H1 (cell line): ENCODE results near the gene DLL1. TPM values are rescaled to one million over a fixed set of nuclear protein-coding genes. Genes with fewer than 3 reads are reported as not detected.

Experiments used
- CTCF ChIA-PET: fragments of 300-600 bp; sonication (Branson Sonifier 250); formaldehyde crosslinking; loops from one replicate; lab custom pipeline; 2021; ENCODE audit not compliant: partially characterized antibody; lab: Charles Lee
- POLR2A ChIA-PET: fragments of 300-600 bp; sonication (Branson Sonifier 250); formaldehyde crosslinking; loops from one replicate; lab custom pipeline; 2021; ENCODE audit warnings: inconsistent platforms; ENCODE audit not compliant: partially characterized antibody; lab: Charles Lee
- DNase-seq, 2 experiments: peaks; one replicate each; pipeline versions ENCODE4 v3.0.0 to v3.0.0-alpha.2; 2010 to 2022; ENCODE audit warnings: low spot score in 2 of 2, low read depth in 1 of 2, mixed read lengths in 1 of 2
- FAIRE-seq: peaks from 2 replicates; lab custom pipeline; 2011; peaks lifted over from hg19 to GRCh38; lab: Jason Lieb, UNC
- H2AFZ ChIP-seq: 2 replicates; pipeline ENCODE4 v1.8.1; 2012; ENCODE audit warnings: low read length, inconsistent platforms
- H2AK5ac ChIP-seq: 2 replicates; pipeline ENCODE4 v1.6.1; 2013; ENCODE audit warnings: low read depth, low read length
- H2BK120ac ChIP-seq: replicated peaks from 2 replicates; pipeline ENCODE3; 2013; ENCODE audit warnings: low read depth, low read length, inconsistent platforms
- H2BK12ac ChIP-seq: 2 replicates; pipeline ENCODE4 v1.6.1; 2013; ENCODE audit warnings: low read depth, low read length
- H2BK15ac ChIP-seq: 2 replicates; pipeline ENCODE4 v1.6.1; 2013; ENCODE audit warnings: low read length
- H2BK20ac ChIP-seq: 2 replicates; pipeline ENCODE4 v1.6.1; 2013; ENCODE audit warnings: low read length
- H2BK5ac ChIP-seq: 2 replicates; pipeline ENCODE4 v1.6.1; 2013; ENCODE audit warnings: low read depth, low read length
- H3K14ac ChIP-seq: 2 replicates; pipeline ENCODE4 v1.6.1; 2013; ENCODE audit warnings: inconsistent platforms; ENCODE audit not compliant: insufficient read length
- H3K18ac ChIP-seq: 2 replicates; pipeline ENCODE4 v1.6.1; 2013; ENCODE audit warnings: low read length; ENCODE audit errors: extremely low read depth
- H3K23ac ChIP-seq: 2 replicates; pipeline ENCODE4 v1.6.1; 2013; ENCODE audit warnings: inconsistent platforms; ENCODE audit not compliant: insufficient read length
- H3K23me2 ChIP-seq: 2 replicates; pipeline ENCODE4 v1.6.1; 2013; ENCODE audit warnings: low read depth, low read length
- H3K27ac ChIP-seq: 2 replicates; pipeline ENCODE4 v1.6.1; 2011; ENCODE audit warnings: low read depth, low read length, inconsistent platforms
- H3K27me3 ChIP-seq, 4 experiments: replicated peaks in 1 of 4; 1 replicate in 1 of 4; 2 replicates in 3 of 4; pipeline versions ENCODE4 v1.6.1 to v1.8.1; 2011 to 2013; ENCODE audit warnings: low read length in 3 of 4, mild to moderate bottlenecking in 3 of 4, inconsistent platforms in 2 of 4, mixed read lengths in 2 of 4, moderate library complexity in 1 of 4; ENCODE audit not compliant: control insufficient read depth in 3 of 4, insufficient read depth in 3 of 4; ENCODE audit errors: extremely low read depth in 1 of 4
- H3K36me3 ChIP-seq, 4 experiments: 2 replicates each; pipeline versions ENCODE4 v1.6.1 to v1.8.1; 2011 to 2013; ENCODE audit warnings: mild to moderate bottlenecking in 4 of 4, low read length in 3 of 4, moderate library complexity in 2 of 4, control low read depth in 1 of 4, inconsistent platforms in 1 of 4; ENCODE audit not compliant: insufficient read depth in 4 of 4, control insufficient read depth in 2 of 4
- H3K4ac ChIP-seq: replicated peaks from 2 replicates; pipeline ENCODE3; 2013; ENCODE audit warnings: low read length, low read depth, mixed read lengths, inconsistent platforms; ENCODE audit not compliant: insufficient read length
- H3K4me1 ChIP-seq, 4 experiments: replicated peaks in 1 of 4; 1 replicate in 1 of 4; 2 replicates in 3 of 4; pipeline versions ENCODE4 v1.6.1 to v1.8.1; 2011 to 2013; ENCODE audit warnings: low read length in 3 of 4, inconsistent platforms in 2 of 4, mixed read lengths in 1 of 4; ENCODE audit not compliant: insufficient read depth in 4 of 4, control insufficient read depth in 3 of 4
- H3K4me2 ChIP-seq, 2 experiments: 2 replicates each; pipeline versions ENCODE4 v1.6.1 to v1.8.1; 2011 to 2013; ENCODE audit warnings: low read depth in 2 of 2, low read length in 2 of 2, control low read depth in 1 of 2, inconsistent platforms in 1 of 2, mild to moderate bottlenecking in 1 of 2; ENCODE audit not compliant: insufficient read depth in 1 of 2
- H3K4me3 ChIP-seq, 4 experiments: fragments of 200-600, 300-600 bp in 1 of 4; sonication (generic), shearing (Covaris generic), sonication (Bioruptor Twin) in 1 of 4; 2 replicates each; pipeline versions ENCODE4 v1.5.1 to v1.8.1; 2011 to 2016; ENCODE audit warnings: low read length in 4 of 4, low read depth in 3 of 4, control low read depth in 2 of 4, inconsistent platforms in 2 of 4, mild to moderate bottlenecking in 2 of 4, mixed read lengths in 1 of 4, moderate library complexity in 1 of 4; ENCODE audit not compliant: insufficient read depth in 2 of 4; ENCODE audit errors: extremely low read depth in 1 of 4
- H3K56ac ChIP-seq: replicated peaks from 2 replicates; pipeline ENCODE3; 2013; ENCODE audit warnings: low read depth, mild to moderate bottlenecking, mixed read lengths, low read length, inconsistent platforms; ENCODE audit not compliant: insufficient read length
- H3K79me1 ChIP-seq: 2 replicates; pipeline ENCODE4 v1.6.1; 2013; ENCODE audit warnings: low read depth, low read length, control low read depth
- H3K79me2 ChIP-seq, 2 experiments: 2 replicates each; pipeline versions ENCODE4 v1.6.1 to v1.8.1; 2012 to 2013; ENCODE audit warnings: low read length in 2 of 2, mild to moderate bottlenecking in 2 of 2, inconsistent platforms in 1 of 2; ENCODE audit not compliant: insufficient read depth in 2 of 2, control insufficient read depth in 1 of 2
- H3K9ac ChIP-seq, 4 experiments: replicated peaks in 1 of 4; 1 replicate in 1 of 4; 2 replicates in 3 of 4; pipeline versions ENCODE4 v1.6.1 to v1.8.1; 2011 to 2013; ENCODE audit warnings: low read depth in 3 of 4, low read length in 3 of 4, control low read depth in 2 of 4, mild to moderate bottlenecking in 2 of 4, moderate library complexity in 2 of 4, inconsistent platforms in 1 of 4; ENCODE audit errors: extremely low read depth in 1 of 4
- H3K9me3 ChIP-seq, 2 experiments: 2 replicates each; pipeline versions ENCODE4 v1.6.1 to v1.8.1; 2012 to 2013; ENCODE audit warnings: mild to moderate bottlenecking in 2 of 2, moderate library complexity in 2 of 2, control low read depth in 1 of 2, inconsistent platforms in 1 of 2, low read depth in 1 of 2, low read length in 1 of 2, mixed read lengths in 1 of 2; ENCODE audit not compliant: insufficient read depth in 2 of 2
- H4K20me1 ChIP-seq, 2 experiments: replicated peaks in 1 of 2; 2 replicates each; pipeline versions ENCODE3 to v1.8.1; 2011 to 2013; ENCODE audit warnings: inconsistent platforms in 2 of 2, low read length in 2 of 2, mild to moderate bottlenecking in 1 of 2; ENCODE audit not compliant: insufficient read depth in 2 of 2, control insufficient read depth in 1 of 2
- H4K5ac ChIP-seq: 2 replicates; pipeline ENCODE4 v1.6.1; 2013; ENCODE audit warnings: low read length, low read depth, mixed read lengths, inconsistent platforms; ENCODE audit not compliant: insufficient read length
- H4K8ac ChIP-seq: 2 replicates; pipeline ENCODE4 v1.8.0; 2013; ENCODE audit warnings: mild to moderate bottlenecking, moderate library complexity, low read length, inconsistent platforms; ENCODE audit not compliant: insufficient read depth; ENCODE audit errors: extremely low read depth
- H4K91ac ChIP-seq: replicated peaks from 2 replicates; pipeline ENCODE3; 2013; ENCODE audit warnings: low read length, mixed read lengths, inconsistent platforms; ENCODE audit not compliant: insufficient read length
- BRCA1 ChIP-seq: IDR thresholded peaks from 2 replicates; pipeline ENCODE4 v1.6.1; 2012; ENCODE audit warnings: low read depth, low read length, improper control_type of control experiment
- CHD1 ChIP-seq: IDR thresholded peaks from 2 replicates; pipeline ENCODE4 v1.6.1; 2012; ENCODE audit warnings: low read depth, low read length, improper control_type of control experiment
- HDAC6 ChIP-seq: IDR thresholded peaks from one replicate; pipeline ENCODE4 v1.7.1; 2012; ENCODE audit warnings: low read depth, mild to moderate bottlenecking, inconsistent platforms, low read length, moderate library complexity
- JUN ChIP-seq: IDR thresholded peaks from 2 replicates; pipeline ENCODE4 v1.6.1; 2011; ENCODE audit warnings: low read depth, mild to moderate bottlenecking, improper control_type of control experiment, low read length
- PHF8 ChIP-seq: fragments of 200-600 bp; sonication (generic); conservative IDR thresholded peaks from 2 replicates; pipeline ENCODE4 v1.7.1; 2012; ENCODE audit warnings: low read depth, mild to moderate bottlenecking, inconsistent platforms, low read length, moderate library complexity
- SP1 ChIP-seq: IDR thresholded peaks from 2 replicates; pipeline ENCODE4 v1.6.1; 2011; ENCODE audit warnings: low read depth, low read length
- TCF12 ChIP-seq: IDR thresholded peaks from 2 replicates; pipeline ENCODE4 v1.6.1; 2011; ENCODE audit warnings: low read depth, mild to moderate bottlenecking, low read length
- ZNF274 ChIP-seq: IDR thresholded peaks from 2 replicates; pipeline ENCODE4 v1.7.0; 2012; ENCODE audit warnings: low read length, borderline replicate concordance; ENCODE audit errors: extremely low read depth
- WGBS, 2 experiments: shearing (Covaris generic) in 1 of 2; methylation state at CpG; one replicate each; pipeline versions ENCODE4 v1.1.6 to v1.1.7; 2013 to 2015; ENCODE audit warnings: low lambda C conversion rate in 2 of 2, mixed read lengths in 2 of 2, inconsistent platforms in 1 of 2, low coverage in 1 of 2, missing lambda C conversion rate in 1 of 2; ENCODE audit not compliant: insufficient replicate concordance in 2 of 2, insufficient coverage in 1 of 2, insufficient read length in 1 of 2; ENCODE audit errors: extremely low coverage in 1 of 2, missing lambda C conversion rate in 1 of 2; 5-methylcytosine and 5-hydroxymethylcytosine counted together
- polyA plus RNA-seq, 7 experiments: library from polyadenylated mRNA; depleted of rRNA in 3 of 7; stranded (reverse) in 5 of 7; unstranded in 2 of 7; fragments of >200 nt in 5 of 7; fragments of 200-250 nt in 2 of 7; gene quantifications; 1 replicate in 5 of 7; 2 replicates in 1 of 7; 4 replicates in 1 of 7; pipeline versions ENCODE4 v1.2.1 to v1.2.3, GENCODE V29; 2011 to 2013; ENCODE audit warnings: missing spikeins in 2 of 7, mixed read lengths in 2 of 7
- total RNA-seq: library from RNA; stranded (reverse); fragmentation: NEBNext Ultra II Directional; extraction: Animal tissue kit (Norgen Biotek cat#: 25700); gene quantifications from 2 replicates; pipeline ENCODE4 v1.2.1, GENCODE V29; 2021
- TF ChIP-seq, protein P1 (sequence below): IDR thresholded peaks from 2 replicates; pipeline ENCODE4 v1.6.1; 2012; ENCODE audit warnings: low read length, inconsistent platforms

The DLL1 gene
- total and polyA plus RNA-seq, 2 of the 8 experiments (the other 6 are each of a cell fraction or from before 2014, with no cell fraction given), result 1.7 to 3.8 TPM

DNA sequence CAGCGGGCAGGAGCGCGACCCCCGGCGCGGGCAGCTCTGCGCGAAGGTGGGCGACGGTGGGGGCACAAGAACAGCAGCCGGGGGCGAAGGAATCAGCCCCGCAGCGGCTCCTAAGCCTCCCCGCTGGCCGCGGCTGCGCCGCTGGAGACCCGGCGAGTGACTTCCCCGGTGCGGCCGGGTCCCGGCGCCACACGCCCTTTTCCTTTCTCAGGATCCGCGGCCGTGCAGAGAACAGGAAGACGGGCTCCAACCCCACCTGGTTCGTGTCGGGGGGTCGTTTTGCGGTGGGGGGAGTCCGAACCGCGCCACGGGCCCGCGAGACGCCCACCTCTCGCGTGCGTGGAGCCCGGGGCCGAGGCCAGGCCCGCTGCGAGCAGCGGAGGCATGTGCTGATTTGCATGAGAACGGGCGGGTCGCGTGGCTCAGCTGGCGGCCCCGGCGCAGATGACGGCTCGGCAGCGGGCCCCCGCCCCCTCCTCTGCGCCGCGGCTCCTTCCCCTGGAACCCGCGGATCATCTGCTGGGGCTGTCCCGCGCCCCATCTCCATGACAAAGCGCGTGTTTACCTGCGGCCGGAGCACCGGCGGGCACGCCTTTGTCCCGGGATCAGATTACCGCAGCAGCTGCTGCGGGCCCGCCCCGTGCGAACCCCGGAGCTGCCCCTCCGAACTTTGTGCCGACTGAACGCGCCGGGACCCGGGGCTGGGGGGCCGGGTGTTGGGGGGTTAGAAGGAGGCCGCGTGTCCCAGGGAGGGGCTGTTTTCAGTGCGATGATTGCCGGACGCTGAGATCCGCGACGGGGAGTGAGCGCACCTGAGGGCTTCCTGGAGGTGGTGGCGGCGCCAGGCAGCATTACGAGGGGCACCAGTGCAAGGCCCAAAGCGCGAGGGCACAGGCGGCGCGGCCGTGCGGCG, 4.9 kb upstream of the DLL1 start:
- peaks cover 17 to 35% (median 18%) of the 10 kb centered on the region in 4 experiments for H3K4me1 ChIP-seq
- no peak for FAIRE-seq
- no peak; the same call in 1 of the 2 replicates for TF ChIP-seq PHF8
- no peak for TF ChIP-seq CHD1
- TF ChIP-seq ZNF274, result no peak
- TF ChIP-seq TCF12, result peak; percentile 79; the same call in 1 of the 2 replicates
- TF ChIP-seq, protein P1, sequence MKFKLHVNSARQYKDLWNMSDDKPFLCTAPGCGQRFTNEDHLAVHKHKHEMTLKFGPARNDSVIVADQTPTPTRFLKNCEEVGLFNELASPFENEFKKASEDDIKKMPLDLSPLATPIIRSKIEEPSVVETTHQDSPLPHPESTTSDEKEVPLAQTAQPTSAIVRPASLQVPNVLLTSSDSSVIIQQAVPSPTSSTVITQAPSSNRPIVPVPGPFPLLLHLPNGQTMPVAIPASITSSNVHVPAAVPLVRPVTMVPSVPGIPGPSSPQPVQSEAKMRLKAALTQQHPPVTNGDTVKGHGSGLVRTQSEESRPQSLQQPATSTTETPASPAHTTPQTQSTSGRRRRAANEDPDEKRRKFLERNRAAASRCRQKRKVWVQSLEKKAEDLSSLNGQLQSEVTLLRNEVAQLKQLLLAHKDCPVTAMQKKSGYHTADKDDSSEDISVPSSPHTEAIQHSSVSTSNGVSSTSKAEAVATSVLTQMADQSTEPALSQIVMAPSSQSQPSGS, result no peak
- no peak for TF ChIP-seq HDAC6
- TF ChIP-seq SP1, result 0 out of 2 replicates have a peak, but pooled peaks have one; percentile 30
- no peak for TF ChIP-seq JUN
- TF ChIP-seq BRCA1, result no peak

More for the DNA sequence above, 4.9 kb upstream of the DLL1 start:
- H3K56ac ChIP-seq, result no peak overlapping the region
- no peak overlapping the region for H4K5ac ChIP-seq
- no peak overlapping the region for H3K27ac ChIP-seq
- peak overlapping the region in 1 of 4 experiments; percentile 44; a peak in 4 of 7 replicates for H3K9ac ChIP-seq
- H3K14ac ChIP-seq, result no peak overlapping the region
- H4K91ac ChIP-seq, result peak overlapping the region; percentile 67
- POLR2A ChIA-PET, result interaction anchor here (1.2 to 1.9 kb wide), 3 partner anchors 9 to 51 kb away, joined by 3 to 6 read pairs (median 3); no protein-coding TSS in a partner anchor
- CTCF ChIA-PET, result no interaction called here
- H3K27me3 ChIP-seq, result peaks cover 31 to 52% (median 47%) of the 10 kb centered on the region in 4 experiments
- peak overlapping the region; percentile 89 for H4K8ac ChIP-seq
- H2AK5ac ChIP-seq, result no peak overlapping the region
- H3K4ac ChIP-seq, result no peak overlapping the region
- peaks cover 0 to 3% (median 0%) of the 10 kb centered on the region in 4 experiments; a peak in 1 of 8 replicates for H3K36me3 ChIP-seq
- H3K4me2 ChIP-seq, result peak overlapping the region; percentile 71 to 94
- no peaks in the 10 kb centered on the region for H3K79me2 ChIP-seq
- H3K23ac ChIP-seq, result no peak overlapping the region
- H3K79me1 ChIP-seq, result no peaks in the 10 kb centered on the region
- H2AFZ ChIP-seq, result no peak overlapping the region
- H3K18ac ChIP-seq, result peak overlapping the region; percentile 98
- H2BK120ac ChIP-seq, result no peak overlapping the region
- peak; percentile 74 to 85 for DNase-seq
- peak overlapping the region; percentile 21 to 77 (median 34) for H3K4me3 ChIP-seq
- no peak overlapping the region for H2BK15ac ChIP-seq
- H2BK5ac ChIP-seq, result peak overlapping the region; percentile 48; the same call in 1 of the 2 replicates
- peaks cover 18% of the 10 kb centered on the region; the same call in 1 of the 2 replicates for H3K23me2 ChIP-seq
- H3K9me3 ChIP-seq, result peaks cover 5 to 6% of the 10 kb centered on the region in 2 experiments; a peak in 3 of 4 replicates
- peak overlapping the region; percentile 95 for H2BK12ac ChIP-seq
- 1% methylated on average over 38 of the region's 109 CpGs; no CpG with 5 or more reads in 1 of the 2 experiments for WGBS, 2 experiments
- peaks cover 0 to 5% of the 10 kb centered on the region in 2 experiments for H4K20me1 ChIP-seq
- H2BK20ac ChIP-seq, result no peak overlapping the region
